ENCODE data around the gene LAMA2. TPM values are rescaled to one million over a fixed set of nuclear protein-coding genes. Genes with fewer than 3 reads are reported as not detected.

Gene LAMA2
- total and polyA plus RNA-seq, 2 experiments from 2014 or later: 0.91 to 6.4 TPM

DNA sequence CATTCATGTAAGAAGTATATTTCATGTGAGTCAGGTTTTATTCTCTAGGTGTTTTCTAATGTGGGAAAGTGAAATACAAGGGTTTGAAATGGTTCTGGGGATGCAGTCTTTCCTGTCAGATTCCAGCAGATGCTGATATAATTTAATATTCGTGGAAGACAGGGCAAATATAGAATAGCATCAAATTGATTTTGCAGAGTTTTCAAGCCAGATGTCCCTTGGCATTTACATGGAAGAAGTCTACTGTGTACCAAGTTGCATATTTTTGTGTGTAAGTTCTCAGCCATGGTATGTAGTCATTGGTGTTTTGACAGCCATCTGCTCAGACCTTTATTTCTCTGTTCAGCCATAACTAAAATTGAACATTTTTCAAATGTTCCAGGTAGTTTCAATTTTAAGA, 143.7 kb downstream of the LAMA2 start:
- H3K36me3 Mint-ChIP-seq (ENCODE audit: low read depth): no peaks in the 10 kb centered on the region
- H4K20me1 ChIP-seq (replicated peaks; ENCODE audit: insufficient read depth): no peaks in the 10 kb centered on the region
- peaks cover 9% of the 10 kb centered on the region for H3K27me3 Mint-ChIP-seq (ENCODE audit: insufficient read depth, low read depth, poor library complexity)
- peaks cover 4% of the 10 kb centered on the region; the same call in 1 of the 2 replicates for H3K4me1 ChIP-seq (ENCODE audit: insufficient read depth)
- no peaks in the 10 kb centered on the region for H3K9me3 Mint-ChIP-seq
- DNase-seq (ENCODE audit: low spot score) (no peak), ATAC-seq (no peak)
- no peak for TF ChIP-seq JUNB (IDR thresholded peaks at IDR 0.05; ENCODE audit: unreplicated experiment)
- no peak for TF ChIP-seq STAT1 (IDR thresholded peaks at IDR 0.05; ENCODE audit: unreplicated experiment)
- no peak for TF ChIP-seq EZH2phosphoT487 (IDR thresholded peaks at IDR 0.05; ENCODE audit: unreplicated experiment)
- no peak for TF ChIP-seq POLR2AphosphoS5 (IDR thresholded peaks at IDR 0.05; ENCODE audit: low read depth)
- TF ChIP-seq NANOG (IDR thresholded peaks at IDR 0.05; ENCODE audit: borderline replicate concordance): no peak
- TF ChIP-seq, protein P1, sequence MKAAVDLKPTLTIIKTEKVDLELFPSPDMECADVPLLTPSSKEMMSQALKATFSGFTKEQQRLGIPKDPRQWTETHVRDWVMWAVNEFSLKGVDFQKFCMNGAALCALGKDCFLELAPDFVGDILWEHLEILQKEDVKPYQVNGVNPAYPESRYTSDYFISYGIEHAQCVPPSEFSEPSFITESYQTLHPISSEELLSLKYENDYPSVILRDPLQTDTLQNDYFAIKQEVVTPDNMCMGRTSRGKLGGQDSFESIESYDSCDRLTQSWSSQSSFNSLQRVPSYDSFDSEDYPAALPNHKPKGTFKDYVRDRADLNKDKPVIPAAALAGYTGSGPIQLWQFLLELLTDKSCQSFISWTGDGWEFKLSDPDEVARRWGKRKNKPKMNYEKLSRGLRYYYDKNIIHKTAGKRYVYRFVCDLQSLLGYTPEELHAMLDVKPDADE (IDR thresholded peaks at IDR 0.05): no peak
- TF ChIP-seq, protein P2, sequence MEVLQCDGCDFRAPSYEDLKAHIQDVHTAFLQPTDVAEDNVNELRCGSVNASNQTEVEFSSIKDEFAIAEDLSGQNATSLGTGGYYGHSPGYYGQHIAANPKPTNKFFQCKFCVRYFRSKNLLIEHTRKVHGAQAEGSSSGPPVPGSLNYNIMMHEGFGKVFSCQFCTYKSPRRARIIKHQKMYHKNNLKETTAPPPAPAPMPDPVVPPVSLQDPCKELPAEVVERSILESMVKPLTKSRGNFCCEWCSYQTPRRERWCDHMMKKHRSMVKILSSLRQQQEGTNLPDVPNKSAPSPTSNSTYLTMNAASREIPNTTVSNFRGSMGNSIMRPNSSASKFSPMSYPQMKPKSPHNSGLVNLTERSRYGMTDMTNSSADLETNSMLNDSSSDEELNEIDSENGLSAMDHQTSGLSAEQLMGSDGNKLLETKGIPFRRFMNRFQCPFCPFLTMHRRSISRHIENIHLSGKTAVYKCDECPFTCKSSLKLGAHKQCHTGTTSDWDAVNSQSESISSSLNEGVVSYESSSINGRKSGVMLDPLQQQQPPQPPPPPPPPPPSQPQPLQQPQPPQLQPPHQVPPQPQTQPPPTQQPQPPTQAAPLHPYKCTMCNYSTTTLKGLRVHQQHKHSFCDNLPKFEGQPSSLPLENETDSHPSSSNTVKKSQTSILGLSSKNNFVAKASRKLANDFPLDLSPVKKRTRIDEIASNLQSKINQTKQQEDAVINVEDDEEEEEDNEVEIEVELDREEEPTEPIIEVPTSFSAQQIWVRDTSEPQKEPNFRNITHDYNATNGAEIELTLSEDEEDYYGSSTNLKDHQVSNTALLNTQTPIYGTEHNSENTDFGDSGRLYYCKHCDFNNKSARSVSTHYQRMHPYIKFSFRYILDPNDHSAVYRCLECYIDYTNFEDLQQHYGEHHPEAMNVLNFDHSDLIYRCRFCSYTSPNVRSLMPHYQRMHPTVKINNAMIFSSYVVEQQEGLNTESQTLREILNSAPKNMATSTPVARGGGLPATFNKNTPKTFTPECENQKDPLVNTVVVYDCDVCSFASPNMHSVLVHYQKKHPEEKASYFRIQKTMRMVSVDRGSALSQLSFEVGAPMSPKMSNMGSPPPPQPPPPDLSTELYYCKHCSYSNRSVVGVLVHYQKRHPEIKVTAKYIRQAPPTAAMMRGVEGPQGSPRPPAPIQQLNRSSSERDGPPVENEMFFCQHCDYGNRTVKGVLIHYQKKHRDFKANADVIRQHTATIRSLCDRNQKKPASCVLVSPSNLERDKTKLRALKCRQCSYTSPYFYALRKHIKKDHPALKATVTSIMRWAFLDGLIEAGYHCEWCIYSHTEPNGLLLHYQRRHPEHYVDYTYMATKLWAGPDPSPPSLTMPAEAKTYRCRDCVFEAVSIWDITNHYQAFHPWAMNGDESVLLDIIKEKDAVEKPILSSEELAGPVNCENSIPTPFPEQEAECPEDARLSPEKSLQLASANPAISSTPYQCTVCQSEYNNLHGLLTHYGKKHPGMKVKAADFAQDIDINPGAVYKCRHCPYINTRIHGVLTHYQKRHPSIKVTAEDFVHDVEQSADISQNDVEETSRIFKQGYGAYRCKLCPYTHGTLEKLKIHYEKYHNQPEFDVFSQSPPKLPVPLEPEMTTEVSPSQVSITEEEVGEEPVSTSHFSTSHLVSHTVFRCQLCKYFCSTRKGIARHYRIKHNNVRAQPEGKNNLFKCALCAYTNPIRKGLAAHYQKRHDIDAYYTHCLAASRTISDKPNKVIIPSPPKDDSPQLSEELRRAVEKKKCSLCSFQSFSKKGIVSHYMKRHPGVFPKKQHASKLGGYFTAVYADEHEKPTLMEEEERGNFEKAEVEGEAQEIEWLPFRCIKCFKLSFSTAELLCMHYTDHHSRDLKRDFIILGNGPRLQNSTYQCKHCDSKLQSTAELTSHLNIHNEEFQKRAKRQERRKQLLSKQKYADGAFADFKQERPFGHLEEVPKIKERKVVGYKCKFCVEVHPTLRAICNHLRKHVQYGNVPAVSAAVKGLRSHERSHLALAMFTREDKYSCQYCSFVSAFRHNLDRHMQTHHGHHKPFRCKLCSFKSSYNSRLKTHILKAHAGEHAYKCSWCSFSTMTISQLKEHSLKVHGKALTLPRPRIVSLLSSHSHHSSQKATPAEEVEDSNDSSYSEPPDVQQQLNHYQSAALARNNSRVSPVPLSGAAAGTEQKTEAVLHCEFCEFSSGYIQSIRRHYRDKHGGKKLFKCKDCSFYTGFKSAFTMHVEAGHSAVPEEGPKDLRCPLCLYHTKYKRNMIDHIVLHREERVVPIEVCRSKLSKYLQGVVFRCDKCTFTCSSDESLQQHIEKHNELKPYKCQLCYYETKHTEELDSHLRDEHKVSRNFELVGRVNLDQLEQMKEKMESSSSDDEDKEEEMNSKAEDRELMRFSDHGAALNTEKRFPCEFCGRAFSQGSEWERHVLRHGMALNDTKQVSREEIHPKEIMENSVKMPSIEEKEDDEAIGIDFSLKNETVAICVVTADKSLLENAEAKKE (CRISPR knock-in tag; IDR thresholded peaks at IDR 0.05): no peak
- no peak overlapping the region for H3K4me3 ChIP-seq
- peaks cover 7% of the 10 kb centered on the region for H3K4me1 Mint-ChIP-seq
- H3K4me3 Mint-ChIP-seq: no peak overlapping the region
- H3K36me3 ChIP-seq (ENCODE audit: insufficient read depth): no peaks in the 10 kb centered on the region
- no peak overlapping the region for H3K27ac ChIP-seq (ENCODE audit: low read depth)
- no peak overlapping the region for H3K4me2 ChIP-seq
- H3K79me2 ChIP-seq (replicated peaks; ENCODE audit: insufficient read depth): no peaks in the 10 kb centered on the region
- H3K27ac Mint-ChIP-seq: no peak overlapping the region
- H3F3A ChIP-seq (replicated peaks; ENCODE audit: low read depth): no peaks in the 10 kb centered on the region
- peaks cover 37% of the 10 kb centered on the region for H3K27me3 ChIP-seq (ENCODE audit: insufficient read depth)
- no peak overlapping the region for H2AFZ ChIP-seq
- H3K9me2 ChIP-seq (ENCODE audit: insufficient read depth): no peaks in the 10 kb centered on the region
